Superior temporal gyrus (tissue), 1 donor: Measurements from ENCODE around the gene MCM6.
"Not testable (repeated sequence)": the region's sequence is repeated elsewhere in the genome, so short reads cannot be mapped to it uniquely, and the experiment has no call there.

Experiments
- DNase-seq: peaks from one replicate; pipeline ENCODE4 v3.0.0-alpha.2; 2016; ENCODE audit errors: extremely low spot score

MCM6 gene

DNA sequence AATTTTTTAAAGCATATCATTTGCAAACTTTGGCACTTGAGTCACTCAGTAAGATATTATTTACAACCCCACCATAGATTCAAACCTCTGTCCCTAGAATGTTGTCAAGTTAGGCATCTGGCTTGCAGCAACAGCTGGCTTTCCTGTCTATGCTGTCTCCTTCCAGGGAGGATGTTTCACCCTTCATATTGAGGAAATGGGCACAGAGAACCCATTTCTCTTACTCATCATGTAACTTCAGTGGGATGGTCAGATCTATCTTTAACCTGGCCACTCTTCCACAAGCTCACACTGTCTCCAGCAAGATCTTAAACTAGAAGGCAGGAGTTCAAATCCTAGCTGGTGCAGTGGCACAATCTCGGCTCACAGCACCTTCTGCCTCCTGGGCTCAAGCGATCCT, 55.1 kb downstream of the MCM6 start:
- DNase-seq, result no peak

DNA sequence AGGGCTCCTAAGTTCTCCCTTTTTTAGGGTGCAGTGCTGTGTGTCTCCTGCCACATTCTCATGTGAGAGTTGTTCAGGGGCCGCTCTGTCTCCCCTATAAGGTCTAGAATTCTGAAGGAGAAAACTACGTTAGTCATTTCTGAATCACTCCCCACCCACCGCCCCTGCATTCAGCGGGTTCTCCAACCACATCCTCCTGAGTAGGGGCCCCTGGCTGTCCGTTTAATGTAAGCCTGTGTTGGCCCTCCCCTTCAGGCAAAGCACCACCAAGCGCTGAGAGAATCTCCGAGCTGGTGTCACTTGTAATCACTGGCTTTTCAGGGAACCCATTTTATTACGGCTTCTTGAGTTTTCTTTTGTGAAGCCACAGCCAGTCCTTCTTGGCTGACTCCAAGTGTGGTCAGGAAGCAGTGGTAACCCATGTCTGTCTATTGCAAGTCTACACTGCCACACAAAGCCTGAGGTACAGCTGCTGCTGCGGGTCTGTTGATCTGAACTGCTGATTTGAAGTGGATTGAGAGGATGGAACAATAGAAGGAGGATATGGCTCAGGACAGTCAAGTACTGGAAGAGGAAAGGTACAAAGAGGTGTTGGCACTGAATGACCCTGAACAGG, 56.1 kb downstream of the MCM6 start:
- DNase-seq, result no peak

DNA sequence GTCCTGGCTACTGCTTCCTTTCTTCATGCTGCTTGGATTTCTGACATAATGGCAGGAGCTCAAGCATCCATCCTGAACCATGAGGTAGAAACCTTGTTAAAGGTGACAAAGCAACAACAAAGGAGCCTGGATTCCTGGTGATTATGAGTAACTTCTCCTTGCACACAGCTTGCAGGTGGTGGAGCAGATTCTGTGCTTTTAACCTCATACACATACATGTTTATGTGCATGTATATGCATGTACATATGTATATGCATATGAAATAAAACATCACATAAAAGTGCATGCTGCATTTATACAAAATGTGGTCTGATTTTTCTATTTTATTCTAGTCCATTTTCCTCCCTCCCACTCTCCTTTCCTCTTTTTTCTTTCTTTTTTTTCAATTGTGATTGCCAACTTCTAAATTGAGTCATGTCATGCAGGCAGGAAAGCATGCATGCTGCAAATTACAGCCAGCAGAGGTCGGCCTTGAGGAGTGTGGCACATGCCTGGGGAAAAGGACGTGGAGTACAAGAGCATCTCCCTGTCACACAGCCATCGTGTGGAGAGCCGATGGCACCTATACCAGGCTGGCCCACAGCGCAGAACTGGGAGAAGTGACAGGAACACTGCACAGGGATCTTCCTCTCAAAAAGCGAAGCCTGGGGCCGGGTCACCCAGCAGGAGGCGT, 57.2 kb downstream of the MCM6 start:
- no peak for DNase-seq

DNA sequence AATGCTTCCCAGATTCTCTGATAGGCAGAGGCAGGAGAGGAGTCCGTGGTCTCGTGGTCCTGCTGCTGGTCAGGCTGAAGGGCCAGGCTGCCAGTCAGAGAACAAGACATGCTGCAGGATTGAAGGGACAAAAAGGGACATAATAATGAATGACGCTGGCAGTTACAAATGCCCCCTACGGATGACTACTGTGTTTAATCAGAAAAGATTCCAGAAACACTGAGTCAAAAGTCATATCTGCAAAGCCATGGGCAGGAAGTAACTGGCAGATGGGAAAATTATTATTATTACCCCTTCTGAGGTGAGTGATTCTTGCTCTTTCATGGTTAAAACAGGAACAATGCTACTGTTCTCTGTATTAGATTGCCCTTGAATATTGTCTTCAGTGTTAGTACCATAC, 58.3 kb downstream of the MCM6 start:
- no peak for DNase-seq

DNA sequence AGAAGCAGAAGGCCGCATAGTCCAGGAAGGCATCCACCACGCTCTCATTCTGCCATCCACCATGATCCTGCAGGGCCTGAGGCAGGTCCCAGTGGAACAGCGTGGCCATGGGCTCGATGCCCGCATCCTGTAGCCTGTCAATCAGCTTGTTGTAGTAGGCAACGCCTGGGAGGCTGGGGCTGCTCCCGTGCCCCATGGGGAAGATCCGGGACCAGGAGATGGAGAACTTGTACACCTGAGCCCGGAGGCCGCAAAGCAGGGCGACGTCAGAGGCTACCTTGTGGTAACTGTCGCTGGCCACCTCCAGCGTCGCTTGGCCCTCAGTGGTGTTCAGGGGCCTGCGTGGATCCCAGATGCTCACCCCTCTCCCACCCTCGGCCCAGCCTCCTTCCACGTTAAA, 58.8 kb downstream of the MCM6 start:
- DNase-seq, result no peak

DNA sequence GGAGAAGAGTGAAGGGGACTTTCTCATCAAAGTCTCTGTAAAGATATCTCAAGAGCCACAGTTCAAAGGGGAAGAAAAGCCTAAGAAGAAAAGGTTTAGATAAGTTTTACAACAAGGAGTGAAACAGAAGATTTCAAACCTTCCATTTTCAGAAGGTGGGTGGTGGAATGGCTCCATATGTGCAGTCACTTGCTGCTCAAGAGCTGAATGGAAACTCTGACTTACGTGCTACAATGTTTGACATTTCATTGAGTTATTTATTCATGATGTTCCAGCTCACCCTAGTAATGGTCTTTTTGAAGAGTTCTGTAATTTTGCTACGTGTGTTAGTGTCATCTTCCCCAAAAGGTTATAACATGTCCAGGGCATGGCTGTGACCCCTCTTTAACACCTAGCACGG, 61.0 kb downstream of the MCM6 start:
- no peak for DNase-seq

DNA sequence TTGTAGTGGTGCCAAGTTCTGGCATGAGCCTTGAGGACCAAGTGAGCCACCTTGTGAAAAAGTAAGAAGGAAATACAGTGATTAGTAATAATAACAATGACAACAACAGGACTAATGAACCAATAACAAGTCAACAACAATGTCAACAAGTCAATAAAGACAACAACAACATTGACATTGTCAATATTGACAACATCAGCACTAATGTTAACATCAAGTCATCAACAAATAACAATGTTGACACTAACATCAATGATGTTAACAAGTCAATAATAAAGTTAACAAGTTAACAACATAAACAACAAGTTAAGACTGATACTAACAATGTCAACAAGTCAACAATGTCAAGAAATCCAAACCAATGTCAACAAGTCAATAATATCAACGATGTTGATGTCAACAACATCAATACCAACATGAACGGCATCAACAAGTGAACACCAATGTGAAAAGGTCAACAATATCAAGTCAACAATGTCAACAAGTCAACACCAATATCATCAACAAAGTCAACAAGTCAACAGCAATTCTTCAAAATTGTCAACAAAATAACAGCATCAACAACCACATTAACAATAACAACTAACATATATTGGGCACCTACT, 63.2 kb downstream of the MCM6 start:
- no peak for DNase-seq

DNA sequence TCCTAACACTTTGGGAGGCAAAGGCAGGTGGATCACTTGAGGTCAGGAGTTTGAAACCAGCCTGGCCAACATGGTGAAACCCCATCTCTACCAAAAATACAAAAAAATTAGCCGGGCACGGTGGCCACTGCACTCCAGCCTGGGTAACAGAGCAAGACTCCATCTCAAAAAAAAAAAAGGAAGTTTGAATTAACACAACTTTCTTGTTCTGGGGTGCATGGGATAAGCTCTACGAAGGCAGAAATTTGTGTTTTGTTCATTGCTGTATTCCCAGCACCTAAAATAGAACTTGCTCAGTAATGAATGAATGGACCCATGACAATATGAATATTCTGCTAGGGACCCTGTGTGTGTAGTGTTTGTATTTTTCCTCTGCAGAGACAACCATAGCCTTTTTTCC, 68.4 kb downstream of the MCM6 start:
- DNase-seq, result not testable (repeated sequence)

DNA sequence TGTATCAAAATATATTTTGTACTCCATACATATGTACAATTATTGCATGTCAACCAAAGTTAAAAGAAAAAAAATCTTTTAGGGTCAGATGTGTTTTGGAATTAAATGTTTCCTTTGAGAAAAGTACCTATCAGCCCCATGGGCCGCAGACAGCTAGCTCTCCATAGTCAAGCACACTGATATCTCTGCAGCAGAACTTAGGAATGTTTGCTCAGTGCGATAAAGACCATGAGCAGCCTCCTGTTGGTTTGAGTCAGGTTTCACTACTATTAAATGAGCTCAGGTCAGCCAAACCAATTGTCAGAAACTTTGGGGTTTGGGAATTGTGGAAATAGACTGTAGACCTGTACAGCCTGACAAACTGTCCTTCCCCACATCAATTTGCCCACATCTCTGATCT, 73.0 kb downstream of the MCM6 start:
- no peak for DNase-seq

DNA sequence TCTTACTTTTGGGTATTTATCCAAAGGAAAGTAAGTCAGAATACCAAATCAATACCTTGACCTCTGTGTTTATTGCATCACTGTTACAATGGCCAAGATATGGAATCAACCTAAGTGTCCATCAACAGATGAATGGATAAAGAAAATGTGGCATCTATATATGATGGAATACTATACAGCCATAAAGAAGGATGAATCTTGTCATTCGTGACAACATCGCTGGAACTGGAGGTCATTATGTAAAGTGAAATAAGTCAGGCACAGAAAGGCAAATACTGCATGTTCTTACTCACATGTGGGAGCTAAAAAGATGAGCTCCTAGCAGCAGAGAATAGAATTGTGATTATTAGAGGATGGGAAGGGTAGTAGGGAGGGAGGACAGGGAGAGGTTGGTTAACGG, 73.9 kb downstream of the MCM6 start:
- no peak for DNase-seq

DNA sequence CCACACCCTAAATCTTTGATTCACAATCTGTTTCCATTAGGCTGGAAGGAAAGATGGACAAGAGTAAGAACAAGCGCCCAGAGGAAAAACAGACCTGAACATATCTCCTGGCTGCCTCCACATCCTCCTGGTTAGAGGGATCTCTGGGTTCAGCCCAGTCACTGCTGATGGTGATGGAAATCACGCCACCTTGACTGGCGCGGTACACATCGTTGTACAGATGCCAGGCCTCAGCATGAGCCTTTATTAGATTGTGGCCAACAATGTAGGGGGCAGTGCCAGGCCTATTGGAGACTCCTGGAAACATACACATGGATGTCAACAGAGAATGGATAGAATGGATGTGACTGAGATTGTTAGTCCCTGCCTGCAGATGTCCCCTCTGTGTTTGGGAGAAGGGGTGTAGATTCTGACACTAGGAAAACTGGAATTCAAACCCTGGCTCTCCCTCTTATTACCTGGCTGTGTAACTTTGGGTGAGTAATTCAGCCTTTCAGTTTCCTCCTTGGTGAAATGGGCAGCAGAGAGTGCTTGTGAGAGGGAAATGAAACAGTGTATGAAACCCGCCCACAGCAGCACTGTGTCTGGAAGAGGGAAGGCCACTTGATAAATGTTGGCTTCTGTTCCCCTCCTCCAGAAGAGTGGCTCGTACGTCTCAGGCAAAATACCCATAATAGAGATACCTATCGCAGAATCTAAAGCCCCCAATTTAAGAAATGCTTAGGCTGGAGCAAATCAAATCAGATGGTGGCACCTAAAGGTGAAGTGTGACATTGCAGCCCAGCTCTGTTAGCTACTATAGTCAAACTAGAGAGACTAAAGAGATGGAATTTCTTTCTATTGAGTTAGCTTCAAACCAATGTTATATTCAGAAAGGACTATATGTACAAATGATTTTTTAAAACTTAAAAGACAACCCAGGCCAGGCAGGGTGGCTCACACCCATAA, 75.5 kb downstream of the MCM6 start:
- no peak for DNase-seq

DNA sequence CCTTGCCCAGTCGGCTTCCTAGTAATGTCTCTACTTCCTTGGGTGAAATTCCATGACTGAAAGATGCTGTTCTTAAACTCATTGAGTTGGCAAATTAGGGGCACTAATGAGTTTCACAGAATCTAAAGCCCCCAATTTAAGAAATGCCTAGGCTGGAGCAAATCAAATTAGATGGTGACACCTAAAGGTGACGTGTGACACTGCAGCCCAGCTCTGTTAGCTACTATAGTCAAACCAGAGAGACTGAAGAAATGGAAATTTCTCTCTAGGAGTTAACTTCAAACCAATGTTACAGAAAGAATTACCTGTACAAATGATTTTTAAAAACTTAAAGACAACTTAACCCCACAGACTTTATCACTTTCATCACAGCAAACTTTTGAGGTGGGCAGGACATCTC, 76.5 kb downstream of the MCM6 start:
- DNase-seq, result no peak

DNA sequence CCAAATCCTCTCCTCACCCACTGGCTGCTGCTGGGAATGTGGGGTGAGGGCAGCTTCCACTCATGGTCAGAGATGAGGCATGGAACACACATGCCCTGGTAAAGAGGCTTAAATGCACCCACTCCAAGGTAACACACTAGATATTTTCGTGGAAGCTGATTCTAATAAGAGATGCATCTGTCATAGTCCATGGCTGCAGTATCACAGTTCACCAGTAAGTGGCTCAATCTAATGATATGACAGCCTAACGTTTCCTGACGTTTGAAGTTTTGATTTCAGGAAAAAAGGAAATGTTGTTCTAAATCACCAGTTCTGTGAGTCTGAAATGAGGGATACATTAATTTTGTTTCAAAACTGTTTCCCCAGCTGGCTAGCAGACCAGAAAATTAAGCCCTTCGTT, 77.5 kb downstream of the MCM6 start:
- no peak for DNase-seq

DNA sequence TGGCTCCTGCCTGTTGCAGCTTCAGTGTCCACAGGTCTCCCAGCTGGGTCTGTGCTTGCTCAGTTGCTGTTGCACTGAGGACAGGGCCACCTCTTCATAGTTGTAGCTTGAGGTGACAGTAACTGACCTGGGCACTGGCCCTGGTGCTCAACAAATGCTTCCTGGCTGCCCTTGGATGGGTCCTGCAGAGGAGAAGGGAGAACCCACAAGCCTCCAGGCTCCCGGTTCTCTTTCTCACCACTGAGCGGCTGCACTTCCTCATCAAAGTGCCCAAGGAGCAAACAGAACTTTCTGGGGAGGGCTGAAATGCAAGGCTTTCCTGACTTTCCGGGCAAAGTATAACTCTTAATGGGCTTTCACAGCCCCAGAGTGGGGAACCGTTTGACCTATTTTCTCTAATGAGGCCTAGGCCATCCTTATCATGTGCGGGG, 78.0 kb downstream of the MCM6 start:
- DNase-seq, result no peak

DNA sequence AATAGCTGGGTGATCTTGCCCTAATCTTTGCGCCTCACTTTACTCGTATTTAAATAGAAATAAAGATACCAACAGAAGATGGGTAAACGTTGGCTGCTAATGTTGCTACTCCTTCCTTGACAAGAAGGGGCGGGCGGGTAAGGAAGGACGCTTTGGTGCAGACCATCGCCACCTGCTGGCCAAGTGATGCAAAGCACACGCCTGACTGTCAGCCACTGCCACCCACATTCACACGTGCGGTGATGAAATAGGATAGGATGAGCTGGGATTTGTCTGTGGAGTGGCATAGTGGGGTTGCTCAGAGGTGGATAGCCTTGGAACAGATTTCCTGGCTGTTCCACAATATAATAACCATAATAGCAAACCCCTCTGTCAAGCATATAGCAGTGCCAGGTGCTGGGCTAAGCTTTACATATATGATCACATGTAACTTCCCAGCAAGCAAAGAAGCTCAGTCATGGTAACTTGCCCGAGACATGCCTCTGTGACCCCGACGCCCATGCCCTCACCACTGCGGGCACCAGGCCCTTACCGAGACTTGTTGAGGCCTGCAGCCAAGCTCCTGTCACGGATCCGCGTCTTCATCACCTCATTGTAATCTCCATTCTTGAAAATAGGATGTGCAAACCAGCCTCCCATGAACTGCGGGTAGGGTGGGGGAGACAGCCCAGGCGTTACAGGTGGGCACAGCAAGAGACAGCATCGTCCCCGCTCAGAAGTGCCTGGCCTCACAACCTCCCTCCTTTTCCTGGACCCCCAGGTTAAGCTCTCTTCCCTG, 78.6 kb downstream of the MCM6 start:
- DNase-seq, result peak; percentile 66

DNA sequence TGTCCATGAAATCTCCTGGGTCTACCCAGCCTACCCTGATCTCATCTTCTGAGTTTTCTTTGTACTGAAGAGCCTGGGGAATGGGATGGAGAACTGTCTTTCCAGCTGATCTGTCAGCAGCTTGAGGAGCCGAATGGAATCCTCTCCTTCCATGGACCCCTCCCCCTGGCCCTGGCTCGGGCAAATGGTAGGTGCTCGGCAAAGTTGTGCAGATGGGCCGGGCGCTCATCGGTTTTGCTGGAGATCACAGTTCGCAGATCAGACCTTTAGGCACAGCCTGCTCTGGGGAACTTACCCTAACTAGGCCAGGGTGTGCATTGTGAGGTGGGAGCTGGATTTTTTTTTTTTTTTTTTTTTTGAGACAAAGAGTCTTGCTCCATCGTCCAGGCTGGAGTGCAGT, 79.6 kb downstream of the MCM6 start:
- no peak for DNase-seq

DNA sequence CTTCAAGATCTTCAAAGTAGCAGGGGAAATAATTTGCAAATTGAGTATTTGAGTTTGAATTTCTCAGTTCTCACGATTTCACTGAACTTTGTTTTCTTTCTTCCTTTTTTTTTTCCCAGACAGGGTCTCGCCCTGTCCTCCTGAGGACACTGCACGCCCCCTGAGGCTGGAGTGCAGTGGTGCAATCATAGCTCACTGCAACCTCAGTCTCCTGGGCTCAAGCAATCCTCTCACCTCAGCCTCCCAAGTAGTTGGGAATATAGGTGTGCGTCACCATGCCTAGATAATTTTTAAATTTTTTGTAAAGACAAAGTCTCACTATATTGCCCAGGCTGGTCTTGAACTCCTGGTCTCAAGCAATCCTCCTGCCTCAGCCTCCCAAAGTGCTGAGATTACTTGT, 80.6 kb downstream of the MCM6 start:
- DNase-seq, result not testable (repeated sequence)

DNA sequence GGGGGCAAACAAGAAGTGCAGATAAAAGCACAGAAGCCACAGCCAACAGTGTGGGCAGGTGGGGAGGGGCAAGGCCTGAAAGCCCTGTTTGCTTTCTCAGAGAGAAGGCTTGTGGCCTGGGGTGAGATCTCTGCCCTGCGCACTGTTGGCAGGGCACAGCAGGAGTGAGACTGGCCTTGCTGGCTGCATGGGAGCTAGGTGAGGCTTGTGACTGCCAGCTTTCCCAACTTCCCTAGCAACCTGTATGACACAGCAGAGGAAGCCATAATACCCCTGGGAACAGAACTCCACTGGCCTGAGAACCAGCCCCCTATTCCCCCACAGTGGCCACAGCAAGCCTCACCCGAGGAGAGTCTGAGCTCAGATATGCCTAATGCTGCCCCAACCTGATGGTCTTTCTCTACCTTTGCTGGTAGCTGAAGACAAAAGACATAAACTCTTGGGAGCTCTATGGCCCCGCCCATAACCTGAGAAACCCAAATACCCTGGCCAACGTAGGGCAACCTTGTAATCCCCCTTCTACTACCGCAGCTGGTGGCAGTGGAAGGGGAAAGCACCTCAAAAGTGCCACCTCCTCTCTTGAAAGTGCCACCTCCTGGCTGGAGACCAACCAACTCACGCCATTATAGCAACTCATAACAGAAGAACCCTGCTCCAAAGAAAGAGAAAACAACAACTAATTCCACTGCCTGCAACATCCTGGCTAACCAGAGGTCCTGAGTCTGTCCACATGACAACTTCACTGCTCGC, 83.7 kb downstream of the MCM6 start:
- DNase-seq, result no peak

DNA sequence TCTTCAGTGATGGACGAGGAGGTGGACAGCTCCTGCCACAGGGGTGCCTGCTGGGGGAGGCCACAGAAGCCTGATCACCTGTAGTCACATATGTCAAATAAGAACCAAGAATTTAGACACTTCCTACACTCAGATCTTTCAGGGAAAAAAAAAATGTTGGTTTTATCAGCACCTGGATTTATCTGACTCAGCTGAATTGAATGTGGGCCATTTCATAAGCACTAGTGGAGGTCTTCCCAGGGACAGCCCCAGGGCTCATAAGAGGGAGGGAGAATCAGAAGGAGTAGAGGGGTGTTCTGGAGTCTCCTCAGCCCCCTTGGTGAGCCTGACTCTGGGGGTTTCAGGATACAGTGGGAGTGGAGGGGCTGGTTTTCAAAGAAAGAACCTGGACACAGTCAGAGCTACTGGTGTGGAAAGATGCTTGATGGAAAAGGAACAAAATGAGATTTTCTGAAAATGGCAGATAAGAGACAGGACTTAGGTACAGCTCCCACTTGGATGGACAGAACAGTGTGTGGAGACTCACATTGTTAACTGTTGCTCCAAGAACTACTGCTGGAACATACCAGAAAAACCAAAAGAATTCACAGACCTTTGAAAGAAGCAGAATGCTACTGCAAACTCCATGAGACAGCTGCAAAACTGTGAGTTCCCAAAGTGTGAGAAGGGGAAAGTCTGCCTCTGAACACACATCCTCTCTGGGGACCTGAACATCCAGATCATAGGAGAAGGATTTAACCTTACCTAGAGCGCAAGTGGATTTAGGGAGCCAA, 84.6 kb downstream of the MCM6 start:
- DNase-seq, result no peak

DNA sequence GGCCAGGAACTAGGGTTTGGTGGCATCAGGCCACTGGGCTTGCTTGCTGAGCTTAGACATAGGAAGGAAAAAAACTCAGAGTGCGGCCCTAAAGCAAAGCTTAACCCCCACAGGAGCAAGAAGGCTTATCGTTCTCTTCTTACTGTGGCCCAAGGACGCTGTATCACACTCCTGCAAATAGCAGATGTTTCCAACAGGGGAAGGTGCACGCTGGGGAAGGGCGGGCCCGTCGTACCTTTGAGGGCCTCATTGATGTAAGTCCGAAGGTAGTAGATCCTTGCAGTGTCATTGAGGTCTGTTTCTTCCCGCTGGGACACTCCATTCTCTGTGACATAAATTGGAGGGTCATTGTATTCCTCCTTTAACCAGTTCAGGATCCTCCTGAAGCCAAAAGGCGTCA, 85.8 kb downstream of the MCM6 start:
- no peak for DNase-seq
